Fibroblast of the aortic adventitia (primary cell): ENCODE data around the gene KCNS3. TPM values are rescaled to one million over a fixed set of nuclear protein-coding genes. Genes with fewer than 3 reads are reported as not detected.

Experiments used
- DNase-seq: peaks from one replicate; pipeline ENCODE4 v3.0.0-alpha.2; 2010; ENCODE audit warnings: low read depth
- H3K4me3 ChIP-seq: 2 replicates; pipeline ENCODE4 v1.5.1; 2011; ENCODE audit warnings: low read depth, mild to moderate bottlenecking, control low read depth, low read length, moderate library complexity
- CTCF ChIP-seq: IDR thresholded peaks from 2 replicates; pipeline ENCODE4 v1.5.1; 2011; ENCODE audit warnings: mild to moderate bottlenecking, low read length, control low read depth, inconsistent platforms; ENCODE audit not compliant: insufficient read depth
- total RNA-seq: library from RNA; depleted of rRNA; stranded (reverse); fragments of >200 nt; gene quantifications from 2 replicates; pipeline ENCODE4 v1.2.3, GENCODE V29; 2012; ENCODE audit warnings: low replicate concordance

Gene KCNS3
- total RNA-seq, 1 donor = 0.36 TPM

DNA sequence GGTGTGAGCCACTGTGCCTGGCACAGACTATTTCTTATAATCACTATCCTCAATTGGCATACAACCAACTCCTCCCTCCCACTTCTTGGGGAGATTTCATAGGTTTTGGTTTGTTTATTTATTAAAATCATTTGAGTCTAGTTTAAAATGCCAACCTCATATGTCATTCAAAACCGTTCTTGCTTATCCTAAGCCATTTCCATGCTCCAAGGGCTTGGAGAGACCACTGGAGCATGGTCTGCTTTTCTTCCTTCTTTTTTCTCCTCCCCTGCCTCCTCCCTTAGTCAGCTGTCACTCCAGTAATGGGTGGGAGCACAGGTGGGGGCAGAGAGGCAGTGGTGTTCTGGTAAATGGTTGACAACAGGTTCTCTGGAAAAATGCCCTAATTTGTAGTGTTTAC, 20.4 kb upstream of the KCNS3 start:
- TF ChIP-seq CTCF = no peak
- DNase-seq = no peak
- H3K4me3 ChIP-seq = no peak overlapping the region

- no peak for TF ChIP-seq CTCF
- no peak for DNase-seq
- no peak overlapping the region for H3K4me3 ChIP-seq
Observed at GRCh38 chr2:17863539-17863938, 14.9 kb upstream of the KCNS3 start.

DNA sequence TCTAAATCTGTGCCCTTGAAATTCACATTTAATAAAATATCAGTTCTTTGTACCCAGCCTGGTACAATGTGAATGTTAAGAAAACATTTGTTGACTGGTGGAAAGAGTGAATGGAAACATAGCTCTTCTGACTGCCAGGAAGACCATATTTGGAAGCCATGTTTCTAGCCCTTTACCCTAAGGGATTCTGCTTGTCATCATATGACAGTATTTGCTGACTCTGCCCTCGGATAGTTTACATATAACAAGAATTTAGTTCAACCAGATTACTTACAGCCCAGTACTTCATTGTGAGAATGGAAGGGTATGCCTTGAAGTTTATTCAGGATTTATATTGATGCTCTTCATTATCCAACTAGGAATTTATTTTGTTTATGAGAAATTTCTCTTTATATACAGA, 13.8 kb upstream of the KCNS3 start:
- DNase-seq = no peak
- no peak for TF ChIP-seq CTCF
- H3K4me3 ChIP-seq = no peak overlapping the region

- H3K4me3 ChIP-seq = no peak overlapping the region
- no peak for TF ChIP-seq CTCF
- DNase-seq = no peak
Observed at GRCh38 chr2:17867133-17867532, 11.3 kb upstream of the KCNS3 start.

DNA sequence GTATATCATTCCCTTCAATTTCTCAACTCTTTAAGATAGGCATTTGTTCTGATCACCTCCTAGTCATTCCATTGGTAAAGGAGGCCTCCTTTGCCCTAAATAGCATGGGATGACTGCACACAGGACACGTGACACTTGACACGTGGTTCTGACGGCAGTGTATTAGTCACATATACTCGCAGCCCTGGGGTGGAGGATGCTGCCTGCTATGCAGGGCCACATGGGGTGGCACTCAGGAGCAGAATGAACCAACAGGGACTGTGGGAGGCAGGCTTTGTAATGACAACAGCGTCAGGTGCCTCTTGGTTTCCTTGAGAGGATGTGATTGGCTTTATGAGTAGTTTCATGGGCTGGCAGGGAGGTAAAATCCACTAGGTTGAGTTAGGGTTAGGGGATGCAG, 9.3 kb upstream of the KCNS3 start:
- DNase-seq = no peak
- H3K4me3 ChIP-seq = no peak overlapping the region
- no peak for TF ChIP-seq CTCF

DNA sequence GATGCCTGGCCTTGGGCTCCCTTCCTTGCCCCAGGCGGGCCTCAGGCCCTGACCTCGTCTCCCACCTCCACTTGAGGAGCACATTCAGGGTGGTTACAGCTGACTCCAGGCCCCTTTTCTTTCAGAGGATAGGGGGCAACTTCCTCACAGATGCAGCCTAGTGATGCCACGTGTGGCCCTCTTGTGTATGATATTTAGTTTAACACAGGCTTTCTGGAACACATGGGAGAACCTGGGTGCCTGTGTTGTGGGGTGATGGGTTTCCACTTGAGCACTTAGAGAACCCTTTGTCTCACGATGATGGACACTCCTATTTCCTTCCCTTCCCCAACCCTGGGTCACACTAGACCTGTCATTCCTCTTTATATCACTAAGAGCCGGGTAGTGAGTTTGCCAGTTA, 6.8 kb upstream of the KCNS3 start:
- no peak for TF ChIP-seq CTCF
- DNase-seq = no peak
- H3K4me3 ChIP-seq = no peak overlapping the region

DNA sequence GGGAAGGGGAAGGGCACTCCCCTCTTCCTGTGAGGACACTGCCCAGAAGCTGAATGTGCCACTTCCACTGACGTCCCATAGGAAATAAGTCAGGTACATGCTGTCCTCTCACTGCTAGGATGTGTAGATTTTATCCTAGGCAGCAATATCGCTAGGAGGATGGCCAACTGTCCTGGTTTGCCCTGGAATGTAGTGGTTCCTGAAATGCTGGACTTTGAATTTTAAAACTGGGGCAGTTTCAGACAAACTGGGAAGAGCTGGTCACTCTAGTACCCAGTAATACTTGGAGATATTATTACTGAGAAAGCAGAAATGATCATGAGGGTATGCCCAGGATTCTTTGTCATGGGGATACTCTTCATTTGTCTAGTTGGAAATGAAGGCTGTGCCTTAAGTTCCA, 5.4 kb upstream of the KCNS3 start:
- DNase-seq = no peak
- no peak overlapping the region for H3K4me3 ChIP-seq
- TF ChIP-seq CTCF = no peak
